Activated T-helper 2 cell treated with anti-CD3 and anti-CD28 coated beads, Interferon-gamma antibody, Interleukin-2, Interleukin-4, amounts not matched to agents 10 μg/mL and 5 μg/mL and 100 μg/mL, durations not matched to agents 14 hours and 24 hours and 36 hours (primary cell): ENCODE measurements around the gene PEAK1. TPM values are rescaled to one million over a fixed set of nuclear protein-coding genes. Genes with fewer than 3 reads are reported as not detected.

Experiments
- DNase-seq: peaks from one replicate; pipeline ENCODE4 v3.0.0; 2021; ENCODE audit warnings: low spot score
- H3K27ac Mint-ChIP-seq: one replicate; pipeline ENCODE4 v1.8.0; 2021; ENCODE audit warnings: mixed read lengths
- H3K27me3 Mint-ChIP-seq: one replicate; pipeline ENCODE4 v1.8.0; 2021; ENCODE audit warnings: low read depth, mixed read lengths
- H3K36me3 Mint-ChIP-seq: one replicate; pipeline ENCODE4 v1.8.0; 2021; ENCODE audit warnings: low read depth, mixed read lengths
- H3K4me1 Mint-ChIP-seq: one replicate; pipeline ENCODE4 v1.8.0; 2021; ENCODE audit warnings: low read depth, mixed read lengths
- H3K4me3 Mint-ChIP-seq: one replicate; pipeline ENCODE4 v1.8.0; 2021; ENCODE audit warnings: low read depth, mild to moderate bottlenecking, moderate library complexity, mixed read lengths
- H3K9me3 Mint-ChIP-seq: one replicate; pipeline ENCODE4 v1.8.0; 2021; ENCODE audit warnings: mixed read lengths
- intact Hi-C: fragments of 100-400 bp; cut with micrococcal nuclease; formaldehyde crosslinking; loops from one replicate; pipeline ENCODE4 v1.15.1; 2023
- total RNA-seq: library from RNA; stranded (reverse); gene quantifications from 2 replicates; pipeline ENCODE4 v1.2.3, GENCODE V29; 2022

PEAK1 gene
- total RNA-seq, 1 donor from 2014 or later = 26.0 TPM

DNA sequence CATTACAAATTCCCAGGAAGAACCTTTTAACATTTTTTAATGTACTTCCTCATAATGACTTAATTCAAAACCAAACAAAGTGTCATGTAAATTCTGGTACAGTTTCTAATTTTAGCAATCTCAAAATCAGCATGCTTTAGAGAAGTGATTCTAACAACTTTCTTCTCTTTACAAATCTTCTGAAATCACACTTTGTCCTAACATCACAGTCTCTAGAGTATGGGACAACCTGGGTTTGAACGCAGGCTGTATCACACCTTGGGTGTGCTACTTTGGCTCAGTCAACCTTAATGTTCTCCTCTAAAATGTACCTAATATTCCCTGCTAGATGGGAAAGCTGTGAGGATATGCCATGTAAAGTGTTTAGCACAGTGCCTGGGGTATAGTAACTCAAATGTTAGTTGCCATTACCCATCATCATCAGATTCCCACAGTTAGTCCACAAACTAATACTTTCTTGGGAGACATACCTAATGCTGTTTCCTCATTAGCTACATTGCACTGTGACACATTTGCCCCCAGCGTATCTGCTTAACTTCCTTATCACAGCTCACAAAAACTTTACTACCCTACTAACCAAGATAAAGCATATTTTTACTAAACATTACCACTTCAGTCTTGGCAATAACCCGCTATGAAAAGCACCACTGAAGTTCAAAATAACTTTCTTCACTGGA is 352.1 kb downstream of the PEAK1 start:
- Mint-ChIP-seq H3K36me3 (peaks cover 6% of the 10 kb centered on the region), H3K27me3 (peaks cover 7% of the 10 kb centered on the region), H3K4me1 (peaks cover 28% of the 10 kb centered on the region), H3K27ac (no peak overlapping the region), H3K9me3 (no peaks in the 10 kb centered on the region), H3K4me3 (no peak overlapping the region)
- DNase-seq = no peak
- intact Hi-C loops = no loop called here

DNA sequence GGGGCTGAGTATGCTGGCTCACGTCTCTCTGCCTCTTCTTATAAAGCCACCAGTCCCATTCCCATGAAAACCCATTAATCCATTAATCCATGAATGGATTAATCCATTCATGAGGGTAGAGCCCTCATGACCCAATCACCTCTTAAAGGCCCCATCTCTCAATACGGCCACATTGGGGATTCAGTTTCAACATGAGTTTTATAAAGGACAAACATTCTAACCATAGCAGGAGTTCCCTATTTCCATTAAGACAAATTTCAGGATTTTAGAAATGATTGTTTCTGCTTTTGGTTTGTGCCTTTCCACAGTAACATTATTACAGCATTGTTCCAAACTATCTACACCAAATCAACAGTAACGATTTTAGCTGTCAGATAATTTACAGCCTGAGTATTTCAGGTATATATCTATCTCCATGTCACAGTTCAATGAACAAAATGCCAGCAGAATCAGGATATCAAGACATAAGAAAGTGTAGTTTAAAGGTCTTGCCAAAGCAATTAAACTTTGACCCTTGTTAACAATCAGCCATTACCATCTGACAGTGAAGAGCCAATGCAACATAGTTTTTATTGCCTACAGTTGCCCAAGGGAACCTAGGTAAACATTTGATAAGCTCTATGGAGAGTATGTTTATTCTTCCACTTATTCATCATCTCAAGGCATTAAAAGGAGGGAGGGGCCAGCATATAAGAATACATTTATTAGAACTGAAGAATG is 352.8 kb downstream of the PEAK1 start:
- no peak for DNase-seq
- Mint-ChIP-seq H3K9me3 (no peaks in the 10 kb centered on the region), H3K4me3 (no peak overlapping the region), H3K4me1 (peaks cover 28% of the 10 kb centered on the region), H3K27ac (no peak overlapping the region), H3K36me3 (peaks cover 6% of the 10 kb centered on the region), H3K27me3 (peaks cover 7% of the 10 kb centered on the region)
- intact Hi-C loops = no loop called here

DNA sequence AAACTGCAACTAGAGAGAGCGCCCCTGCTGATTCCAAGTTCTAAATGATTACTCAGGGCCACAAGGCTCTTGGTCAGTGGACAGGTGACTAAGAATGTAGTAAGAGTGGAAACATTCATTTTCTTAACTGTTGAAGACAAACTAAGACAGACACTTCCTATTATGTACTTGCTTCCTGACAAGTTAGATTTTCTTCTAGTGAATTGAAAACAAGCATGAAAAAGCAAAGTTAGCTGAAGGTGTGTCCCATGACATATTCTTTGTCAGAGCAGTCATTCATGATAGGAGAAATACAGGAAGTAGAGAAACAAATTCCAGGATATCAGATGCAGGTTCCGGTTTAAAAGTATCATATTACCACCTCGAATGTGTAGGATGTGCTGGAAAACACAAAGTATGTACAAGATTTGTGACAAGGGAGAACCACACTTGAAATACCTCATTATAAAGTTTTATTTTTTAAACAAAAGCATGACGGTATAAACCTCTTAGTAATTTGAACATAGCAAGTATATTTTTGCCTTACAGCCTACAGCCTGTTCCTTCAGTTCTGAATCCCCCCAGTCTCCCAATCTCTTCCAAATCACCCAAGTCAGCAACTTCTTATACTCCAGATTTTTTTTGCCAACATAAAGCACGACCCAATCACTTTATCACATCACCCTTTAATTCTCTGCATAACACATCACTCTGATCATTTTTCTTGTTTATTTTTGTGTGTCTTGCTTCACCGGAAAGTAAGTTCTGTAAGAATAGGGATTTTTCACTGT is 355.2 kb downstream of the PEAK1 start:
- intact Hi-C loops = no loop called here
- Mint-ChIP-seq H3K9me3 (no peaks in the 10 kb centered on the region), H3K27me3 (peaks cover 5% of the 10 kb centered on the region), H3K4me3 (no peak overlapping the region), H3K27ac (no peak overlapping the region), H3K4me1 (peaks cover 31% of the 10 kb centered on the region), H3K36me3 (peaks cover 4% of the 10 kb centered on the region)
- DNase-seq = no peak

DNA sequence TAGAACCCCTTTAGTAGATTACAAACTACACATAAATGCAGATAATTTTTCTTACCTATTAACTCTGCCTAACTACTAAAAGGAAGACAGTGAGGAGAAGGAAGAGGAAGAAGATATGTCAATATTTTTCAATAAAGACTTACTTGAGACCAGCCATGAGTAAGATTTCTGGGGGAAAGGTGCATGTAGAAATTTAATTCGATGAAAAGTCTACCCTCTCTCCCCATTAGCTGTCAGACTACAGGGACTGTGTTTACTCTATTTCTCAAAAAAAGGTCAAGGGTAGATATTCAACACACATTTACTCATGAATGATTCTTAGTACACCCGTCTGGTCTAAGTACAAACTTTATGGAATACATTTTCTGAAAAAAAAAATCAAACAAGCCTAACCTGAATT is 355.8 kb downstream of the PEAK1 start:
- DNase-seq = no peak
- H3K36me3 Mint-ChIP-seq = no peaks in the 10 kb centered on the region
- H3K9me3 Mint-ChIP-seq = no peaks in the 10 kb centered on the region
- peaks cover 30% of the 10 kb centered on the region for H3K4me1 Mint-ChIP-seq
- intact Hi-C loops = no loop called here
- H3K27me3 Mint-ChIP-seq = peaks cover 2% of the 10 kb centered on the region
- H3K4me3 Mint-ChIP-seq = no peak overlapping the region
- H3K27ac Mint-ChIP-seq = no peak overlapping the region

DNA sequence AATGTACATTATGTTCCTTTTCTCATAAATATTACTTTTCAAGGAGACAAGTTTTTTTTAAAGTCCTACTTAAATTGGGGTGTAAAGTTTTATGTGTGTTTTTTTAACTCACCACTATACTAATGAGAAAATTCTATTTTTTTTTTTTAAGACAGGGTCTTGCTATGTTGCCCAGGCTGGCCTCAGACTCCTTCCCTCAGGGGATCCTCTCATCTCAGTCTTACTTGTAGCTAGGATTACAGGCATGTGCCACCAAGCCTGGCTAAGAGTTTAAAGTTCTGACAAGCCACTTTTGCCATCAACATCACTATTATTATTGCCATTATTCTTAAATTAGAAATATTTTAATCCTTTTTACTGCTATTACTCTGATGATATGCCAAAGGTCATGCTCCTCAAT is 356.7 kb downstream of the PEAK1 start:
- no peaks in the 10 kb centered on the region for H3K27me3 Mint-ChIP-seq

DNA sequence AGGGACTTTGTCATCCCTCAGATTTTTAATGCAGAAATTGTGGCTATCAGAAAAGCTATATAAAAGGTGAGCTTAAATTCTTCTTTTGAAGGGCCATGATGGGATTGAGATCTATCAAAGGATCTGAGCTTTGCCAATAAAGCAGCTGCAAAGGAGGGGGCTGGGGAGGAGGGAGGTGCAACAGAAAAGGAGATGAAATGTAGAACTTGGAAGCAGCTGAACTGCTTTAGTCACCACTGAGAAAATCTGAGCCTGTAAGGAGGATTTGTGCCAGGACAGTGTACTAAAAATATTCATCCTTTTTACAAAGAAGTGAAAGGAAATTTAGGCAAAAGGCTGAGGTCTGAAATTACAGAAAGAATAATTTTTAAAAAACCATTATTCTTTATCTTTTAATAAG is 359.4 kb downstream of the PEAK1 start:
- H3K27me3 Mint-ChIP-seq = no peaks in the 10 kb centered on the region
- no peak overlapping the region for H3K27ac Mint-ChIP-seq
- no peak overlapping the region for H3K4me3 Mint-ChIP-seq
- intact Hi-C loops = no loop called here
- no peak for DNase-seq
- no peaks in the 10 kb centered on the region for H3K9me3 Mint-ChIP-seq
- H3K4me1 Mint-ChIP-seq = peaks cover 26% of the 10 kb centered on the region
- no peaks in the 10 kb centered on the region for H3K36me3 Mint-ChIP-seq

More for the DNA sequence above, 356.7 kb downstream of the PEAK1 start:
- Mint-ChIP-seq H3K36me3 (no peaks in the 10 kb centered on the region), H3K27ac (no peak overlapping the region), H3K9me3 (no peaks in the 10 kb centered on the region), H3K4me3 (no peak overlapping the region), H3K4me1 (peaks cover 29% of the 10 kb centered on the region)
- no peak for DNase-seq
- intact Hi-C loops = no loop called here

DNA sequence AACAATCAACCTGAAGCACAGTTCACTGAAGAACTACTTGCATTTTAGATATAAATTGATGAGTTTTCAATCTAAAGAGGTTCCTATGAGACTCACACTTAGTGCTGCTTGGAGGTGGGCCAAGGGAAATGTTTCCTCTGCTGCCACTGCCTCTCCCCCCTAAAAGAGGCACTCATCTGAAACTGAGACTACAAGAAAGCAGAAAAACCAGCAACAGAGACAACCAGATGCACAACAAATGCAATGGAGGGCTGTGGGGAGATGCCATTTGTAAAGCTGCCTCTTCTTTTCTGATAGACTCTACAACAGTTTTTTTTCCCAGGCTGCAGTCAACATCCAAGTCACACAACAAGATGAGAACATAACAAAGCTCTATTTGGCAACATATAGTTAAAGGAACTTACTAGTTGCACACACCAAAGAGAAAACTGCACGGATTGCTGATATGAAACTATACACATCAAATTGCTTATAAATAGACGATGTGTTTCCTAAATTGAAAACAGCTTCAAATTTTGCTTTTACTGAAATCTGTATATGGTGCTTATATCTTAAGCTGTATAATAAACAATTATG is 360.0 kb downstream of the PEAK1 start:
- H3K36me3 Mint-ChIP-seq = no peaks in the 10 kb centered on the region
- intact Hi-C loops = no loop called here
- no peak overlapping the region for H3K4me3 Mint-ChIP-seq
- no peak overlapping the region for H3K27ac Mint-ChIP-seq
- peaks cover 26% of the 10 kb centered on the region for H3K4me1 Mint-ChIP-seq
- H3K27me3 Mint-ChIP-seq = no peaks in the 10 kb centered on the region
- no peaks in the 10 kb centered on the region for H3K9me3 Mint-ChIP-seq
- no peak for DNase-seq

DNA sequence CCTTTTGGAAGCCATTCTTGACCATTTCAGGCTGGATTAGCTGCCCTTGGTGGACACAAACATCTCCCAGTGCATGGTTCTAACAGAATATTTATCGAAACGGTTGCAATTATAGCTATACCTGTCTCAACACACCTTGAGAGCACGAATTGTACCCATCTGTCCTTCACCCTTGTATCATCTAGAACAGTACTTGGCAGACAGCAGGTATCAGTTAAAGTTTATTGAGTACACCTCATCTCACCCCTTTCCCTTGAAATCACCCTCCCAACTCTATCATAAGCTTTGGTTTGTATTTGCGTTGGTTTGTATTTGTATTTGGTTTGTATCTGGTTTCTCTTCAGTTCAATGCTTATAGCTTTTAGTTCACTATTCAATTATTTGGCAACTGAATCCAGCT is 361.4 kb downstream of the PEAK1 start:
- peaks cover 24% of the 10 kb centered on the region for H3K4me1 Mint-ChIP-seq

DNA sequence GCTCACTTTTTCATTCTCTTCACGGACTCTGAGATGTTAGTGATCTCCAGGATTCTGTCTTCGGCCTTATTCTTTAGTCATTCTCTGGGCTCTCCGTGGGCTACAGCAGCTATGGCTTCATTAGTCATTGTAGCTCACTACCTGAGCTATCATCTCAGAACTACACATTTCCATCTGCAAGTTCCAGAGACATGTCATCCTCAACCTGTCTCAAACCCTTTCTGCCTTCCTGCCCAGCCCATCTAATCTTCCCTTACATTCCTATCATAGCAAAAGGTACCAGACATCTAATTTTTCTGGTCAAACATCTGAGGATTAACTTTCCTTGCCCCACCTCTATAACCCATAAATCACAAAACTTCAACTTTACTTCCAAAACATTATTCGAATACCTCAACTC is 362.2 kb downstream of the PEAK1 start:
- peaks cover 23% of the 10 kb centered on the region for H3K4me1 Mint-ChIP-seq
- no peak overlapping the region for H3K4me3 Mint-ChIP-seq
- DNase-seq = no peak
- H3K27ac Mint-ChIP-seq = no peak overlapping the region
- intact Hi-C loops = no loop called here
- H3K36me3 Mint-ChIP-seq = peaks cover under 1% of the 10 kb centered on the region
- H3K9me3 Mint-ChIP-seq = no peaks in the 10 kb centered on the region
- H3K27me3 Mint-ChIP-seq = no peaks in the 10 kb centered on the region

More for the DNA sequence above, 361.4 kb downstream of the PEAK1 start:
- no peak for DNase-seq
- H3K27me3 Mint-ChIP-seq = no peaks in the 10 kb centered on the region
- intact Hi-C loops = no loop called here
- no peaks in the 10 kb centered on the region for H3K9me3 Mint-ChIP-seq
- no peak overlapping the region for H3K4me3 Mint-ChIP-seq
- H3K36me3 Mint-ChIP-seq = no peaks in the 10 kb centered on the region
- no peak overlapping the region for H3K27ac Mint-ChIP-seq

DNA sequence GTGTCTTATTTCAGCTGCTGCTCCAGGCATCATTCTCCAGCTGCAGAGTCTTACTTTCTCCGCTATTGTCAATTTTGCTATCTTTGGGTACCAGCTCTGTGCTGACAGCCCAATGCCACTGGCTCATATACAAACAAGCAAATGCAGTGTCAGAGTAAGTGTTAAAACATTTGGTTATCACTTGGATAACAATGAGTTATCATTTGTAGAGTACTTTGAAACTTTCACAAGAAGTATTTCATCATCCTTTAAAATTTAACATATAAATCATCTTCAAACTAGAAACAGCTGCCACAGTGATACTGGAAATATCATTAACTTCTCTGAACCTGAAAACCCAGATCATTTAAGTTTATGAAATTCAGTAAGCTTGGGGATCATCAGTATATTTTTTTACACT is 362.8 kb downstream of the PEAK1 start:
- Mint-ChIP-seq H3K36me3 (peaks cover 6% of the 10 kb centered on the region), H3K4me3 (no peak overlapping the region), H3K27me3 (no peaks in the 10 kb centered on the region), H3K9me3 (no peaks in the 10 kb centered on the region), H3K27ac (no peak overlapping the region), H3K4me1 (peaks cover 27% of the 10 kb centered on the region)
- no peak for DNase-seq
- intact Hi-C loops = no loop called here

DNA sequence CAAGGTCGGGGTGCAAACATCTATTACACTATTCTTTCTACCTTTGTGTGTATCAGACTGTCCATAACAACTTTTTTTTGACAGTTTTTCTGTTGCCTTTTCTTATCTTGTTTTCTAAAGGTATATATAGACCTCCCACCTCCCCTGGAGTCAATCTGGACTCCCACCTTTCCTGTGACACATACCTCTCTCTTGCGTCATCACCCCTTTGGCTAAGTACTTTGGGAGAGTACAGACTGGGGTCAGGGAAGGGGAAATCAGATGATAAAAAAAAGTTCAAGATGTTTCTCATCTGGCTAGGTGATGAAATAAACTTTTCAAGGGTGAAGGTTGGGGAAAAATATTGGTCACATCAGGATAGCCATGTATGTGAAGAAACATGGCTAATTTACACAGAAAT is 366.2 kb downstream of the PEAK1 start:
- peaks cover 14% of the 10 kb centered on the region for H3K4me1 Mint-ChIP-seq
- H3K36me3 Mint-ChIP-seq = peaks cover 15% of the 10 kb centered on the region
- no peaks in the 10 kb centered on the region for H3K9me3 Mint-ChIP-seq
- H3K27me3 Mint-ChIP-seq = no peaks in the 10 kb centered on the region
- H3K27ac Mint-ChIP-seq = no peak overlapping the region
- intact Hi-C loops = no loop called here
- no peak overlapping the region for H3K4me3 Mint-ChIP-seq
- no peak for DNase-seq

DNA sequence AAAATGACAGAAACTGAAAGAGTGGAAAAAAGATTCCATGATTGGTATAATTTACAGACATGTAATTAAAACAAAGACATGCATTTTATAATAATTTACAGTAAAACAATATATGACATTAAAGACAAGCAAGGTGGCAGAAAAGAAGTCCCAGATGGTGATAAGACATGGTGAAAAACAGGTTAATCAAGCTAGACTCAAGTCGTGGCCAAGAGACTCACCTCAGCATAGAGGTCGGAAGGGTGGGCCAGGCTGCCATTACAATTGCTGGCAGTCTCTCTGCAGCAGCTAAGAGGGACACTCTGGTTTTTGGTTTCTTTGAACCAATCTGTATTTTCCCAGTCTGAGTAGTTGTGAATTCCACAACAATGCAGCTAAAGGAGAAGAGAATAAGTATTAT is 367.3 kb downstream of the PEAK1 start:
- Mint-ChIP-seq H3K27ac (no peak overlapping the region), H3K27me3 (no peaks in the 10 kb centered on the region), H3K9me3 (no peaks in the 10 kb centered on the region), H3K4me3 (no peak overlapping the region), H3K4me1 (peaks cover 8% of the 10 kb centered on the region), H3K36me3 (peaks cover 20% of the 10 kb centered on the region)
- no peak for DNase-seq
- intact Hi-C loops = no loop called here
